Body of pancreas (tissue), 4 donors: ENCODE results near the gene ABHD16B. TPM values are rescaled to one million over a fixed set of nuclear protein-coding genes. Genes with fewer than 3 reads are reported as not detected.

ENCODE experiments used
- ATAC-seq: fragments of 150-250 bp; one replicate; pipeline ENCODE4 v1.9.1; 2016
- DNase-seq, 4 donors: peaks; one replicate each; pipeline ENCODE4 v3.0.0-alpha.2; 2019
- H3K27ac ChIP-seq, 4 donors: fragments of 200-600 bp; sonication (generic); 1 replicate in 3 of 4; 2 replicates in 1 of 4; pipeline versions ENCODE4 v1.5.1 to v1.6.1; 2016 to 2019; ENCODE audit warnings: mild to moderate bottlenecking in 1 of 4, mixed read lengths in 1 of 4, moderate library complexity in 1 of 4
- H3K27me3 ChIP-seq, 2 donors: fragments of 200-600 bp; sonication (generic); one replicate each; pipeline ENCODE4 v1.6.0; 2016; ENCODE audit warnings: mild to moderate bottlenecking in 1 of 2
- H3K36me3 ChIP-seq, 2 donors: fragments of 200-600 bp; sonication (generic); replicated peaks in 1 of 2; 2 replicates each; pipeline ENCODE4 v1.5.1; 2016; ENCODE audit warnings: low read depth in 2 of 2; ENCODE audit not compliant: insufficient read depth in 1 of 2
- H3K4me1 ChIP-seq: fragments of 200-600 bp; sonication (generic); one replicate; pipeline ENCODE4 v1.6.0; 2016
- H3K4me3 ChIP-seq, 2 donors: fragments of 200-600 bp; sonication (generic); 1 replicate in 1 of 2; 2 replicates in 1 of 2; pipeline ENCODE4 v1.5.1; 2016 to 2019
- H3K9me3 ChIP-seq, 3 donors: fragments of 200-600 bp; sonication (generic); 1 replicate in 2 of 3; 2 replicates in 1 of 3; pipeline ENCODE4 v1.5.1; 2016
- CTCF ChIP-seq, 7 experiments: fragments of 450-650 bp in 4 of 7; fragments of 200-600 bp in 3 of 7; sonication (generic) in 3 of 7; IDR thresholded peaks; one replicate each; pipeline ENCODE4 v1.5.1; 2016 to 2019; ENCODE audit warnings: antibody characterized with exemption in 7 of 7
- POLR2A ChIP-seq, 3 donors: fragments of 450-650 bp; IDR thresholded peaks; one replicate each; pipeline ENCODE4 v1.6.1; 2016; ENCODE audit warnings: antibody characterized with exemption in 3 of 3, mild to moderate bottlenecking in 2 of 3
- WGBS, 2 donors: methylation state at CpG; one replicate each; pipeline ENCODE4 v1.1.5; 2017; 5-methylcytosine and 5-hydroxymethylcytosine counted together
- intact Hi-C: fragments of 100-400 bp; cut with DNase I; formaldehyde crosslinking; loops from one replicate; pipeline ENCODE4 v1.15.1; 2023
- total RNA-seq, 2 donors: library from RNA; depleted of rRNA; stranded (reverse); fragments of >200 nt; gene quantifications; one replicate each; pipeline ENCODE4 v1.1.0, GENCODE V29; 2016

The ABHD16B gene
- total RNA-seq, 2 donors from 2014 or later = not detected

GRCh38 chr20:63897978-63898561 is 36.8 kb downstream of the ABHD16B start:
- no peak for ATAC-seq

GRCh38 chr20:63898882-63899558 is 37.7 kb downstream of the ABHD16B start:
- Histone ChIP-seq H3K36me3 (no peaks in the 10 kb centered on the region), H3K27me3 (no peaks in the 10 kb centered on the region), H3K4me3 (no peak overlapping the region), H3K9me3 (no peaks in the 10 kb centered on the region), H3K4me1 (peaks cover 59% of the 10 kb centered on the region), H3K27ac (no peak overlapping the region)
- ATAC-seq (no peak), DNase-seq (peak in 1 of 4 donors; percentile 19)
- TF ChIP-seq CTCF (IDR thresholded peaks at IDR 0.05) = no peak
- TF ChIP-seq POLR2A (IDR thresholded peaks at IDR 0.05) = no peak
- WGBS, 2 donors = 74 to 79% methylated on average over 5 to 10 of the region's 10 CpGs
- intact Hi-C loops = no loop called here

More at GRCh38 chr20:63897978-63898561, 36.8 kb downstream of the ABHD16B start:
- Histone ChIP-seq H3K36me3 (no peaks in the 10 kb centered on the region), H3K9me3 (no peaks in the 10 kb centered on the region), H3K27me3 (no peaks in the 10 kb centered on the region), H3K4me3 (no peak overlapping the region), H3K27ac (peak overlapping the region in 3 of 4 donors; percentile 68 to 91 (median 88)), H3K4me1 (peaks cover 59% of the 10 kb centered on the region)
- TF ChIP-seq POLR2A (IDR thresholded peaks at IDR 0.05) (no peak), CTCF (IDR thresholded peaks at IDR 0.05) (no peak)
- intact Hi-C loops = no loop called here
- DNase-seq = no peak
- 52 to 54% methylated on average over 3 to 6 of the region's 6 CpGs for WGBS, 2 donors

GRCh38 chr20:63900413-63900812 is 39.1 kb downstream of the ABHD16B start:
- H3K27me3 ChIP-seq = no peaks in the 10 kb centered on the region
- no peak overlapping the region for H3K4me3 ChIP-seq
- no peak for TF ChIP-seq POLR2A (IDR thresholded peaks at IDR 0.05)
- TF ChIP-seq CTCF (IDR thresholded peaks at IDR 0.05) = no peak
- H3K4me1 ChIP-seq = peaks cover 63% of the 10 kb centered on the region
- no peaks in the 10 kb centered on the region for H3K9me3 ChIP-seq
- DNase-seq (no peak), ATAC-seq (no peak)
- intact Hi-C loops = no loop called here
- WGBS, 2 donors = 67 to 72% methylated on average over 3 of the region's 3 CpGs
- H3K36me3 ChIP-seq = no peaks in the 10 kb centered on the region
- H3K27ac ChIP-seq = peak overlapping the region in 1 of 4 donors; percentile 9

- intact Hi-C loops = no loop called here
- no peaks in the 10 kb centered on the region for H3K27me3 ChIP-seq
- WGBS, 2 donors = 73 to 82% methylated on average over 11 of the region's 11 CpGs
- DNase-seq = no peak
- no peaks in the 10 kb centered on the region for H3K36me3 ChIP-seq
- H3K4me3 ChIP-seq = no peak overlapping the region
- peaks cover 53% of the 10 kb centered on the region for H3K4me1 ChIP-seq
- ATAC-seq = no peak
- H3K27ac ChIP-seq = no peak overlapping the region
- no peak for TF ChIP-seq POLR2A (IDR thresholded peaks at IDR 0.05)
- TF ChIP-seq CTCF (IDR thresholded peaks at IDR 0.05) = no peak
- no peaks in the 10 kb centered on the region for H3K9me3 ChIP-seq
Observed at GRCh38 chr20:63903796-63904561, 42.7 kb downstream of the ABHD16B start.
